Natural killer cell (primary cell): ENCODE data around the gene KLHL8. TPM values are rescaled to one million over a fixed set of nuclear protein-coding genes. Genes with fewer than 3 reads are reported as not detected.

ENCODE experiments used
- ATAC-seq, 3 donors: fragments of 150-1000 bp in 2 of 3; fragments of 200-7000 bp in 1 of 3; cut with Tn5 transposase; 1 replicate in 1 of 3; 2 replicates in 2 of 3; pipeline ENCODE4 v1.10.0; 2021; ENCODE audit warnings: mild to moderate bottlenecking in 2 of 3, moderate library complexity in 2 of 3
- DNase-seq, 2 donors: peaks; one replicate each; pipeline versions ENCODE4 v3.0.0 to v3.0.0-alpha.2; 2013 to 2021; ENCODE audit warnings: mixed read lengths in 1 of 2
- H3K27ac ChIP-seq: one replicate; pipeline ENCODE4 v1.5.1; 2013; ENCODE audit warnings: mild to moderate bottlenecking, low read length
- H3K27me3 ChIP-seq: one replicate; pipeline ENCODE4 v1.6.1; 2013; ENCODE audit warnings: low read length; ENCODE audit not compliant: control insufficient read depth, insufficient read depth
- H3K36me3 ChIP-seq: one replicate; pipeline ENCODE4 v1.6.1; 2013; ENCODE audit warnings: low read length; ENCODE audit not compliant: control insufficient read depth, insufficient read depth
- H3K4me1 ChIP-seq: one replicate; pipeline ENCODE4 v1.6.1; 2013; ENCODE audit warnings: low read length; ENCODE audit not compliant: control insufficient read depth, insufficient read depth
- H3K4me3 ChIP-seq: one replicate; pipeline ENCODE4 v1.5.1; 2013; ENCODE audit warnings: low read length
- H3K9me3 ChIP-seq: one replicate; pipeline ENCODE4 v1.6.1; 2013; ENCODE audit warnings: low read length; ENCODE audit not compliant: control insufficient read depth, insufficient read depth
- H3K27ac Mint-ChIP-seq, 2 donors: one replicate each; pipeline ENCODE4 v1.8.0; 2022; ENCODE audit warnings: mild to moderate bottlenecking in 2 of 2, mixed read lengths in 2 of 2, moderate library complexity in 1 of 2
- H3K27me3 Mint-ChIP-seq, 2 donors: one replicate each; pipeline ENCODE4 v1.8.0; 2022; ENCODE audit warnings: low read depth in 2 of 2, mixed read lengths in 2 of 2
- H3K36me3 Mint-ChIP-seq: one replicate; pipeline ENCODE4 v1.8.0; 2022; ENCODE audit warnings: mixed read lengths
- H3K4me1 Mint-ChIP-seq, 2 donors: one replicate each; pipeline ENCODE4 v1.8.0; 2022; ENCODE audit warnings: mixed read lengths in 2 of 2
- H3K4me3 Mint-ChIP-seq: one replicate; pipeline ENCODE4 v1.8.0; 2022; ENCODE audit warnings: mild to moderate bottlenecking, moderate library complexity, mixed read lengths
- H3K9me3 Mint-ChIP-seq, 2 donors: one replicate each; pipeline ENCODE4 v1.8.0; 2022; ENCODE audit warnings: mixed read lengths in 2 of 2
- WGBS: methylation state at CpG from one replicate; pipeline ENCODE4 v1.1.7; 2013; ENCODE audit warnings: missing lambda C conversion rate; ENCODE audit not compliant: insufficient coverage; 5-methylcytosine and 5-hydroxymethylcytosine counted together
- intact Hi-C: fragments of 100-400 bp; cut with micrococcal nuclease; formaldehyde crosslinking; loops from one replicate; pipeline ENCODE4 v1.14.2; 2022
- total RNA-seq, 4 donors: library from RNA; stranded (reverse); fragments of 120-200 nt in 1 of 4; gene quantifications; one replicate each; pipeline versions ENCODE4 v1.2.3 to v1.2.4, GENCODE V29; 2013 to 2022
- TF ChIP-seq, protein P1 (sequence below): fragments of 200-600 bp; IDR thresholded peaks from one replicate; pipeline ENCODE4 v1.8.0; 2022; ENCODE audit warnings: antibody characterized with exemption

Gene KLHL8
- 10 to 100 TPM in 1 of 3 donors, 1 to 10 TPM in 2; 8.3 to 11.2 (median 9.1) TPM for total RNA-seq
- total RNA-seq (2013), result 13.4 TPM

GRCh38 chr4:87220094-87220822, at the start of gene KLHL8:
Gene KLHL8 (minus strand): TSS chr4:87220618. CDS start chr4:87195539, 25,079 bp downstream.
- Mint-ChIP-seq H3K27me3 (no peaks in the 10 kb centered on the region), H3K36me3 (no peaks in the 10 kb centered on the region), H3K4me1 (peaks cover 7 to 12% of the 10 kb centered on the region in 2 donors), H3K4me3 (peak within 1 kb of the TSS; percentile 94), H3K9me3 (no peaks in the 10 kb centered on the region), H3K27ac (peak within 1 kb of the TSS; percentile 87 to 91)
- Histone ChIP-seq H3K27me3 (no peaks in the 10 kb centered on the region), H3K27ac (peak within 1 kb of the TSS; percentile 80), H3K4me1 (peaks cover 18% of the 10 kb centered on the region), H3K36me3 (no peaks in the 10 kb centered on the region), H3K4me3 (peak within 1 kb of the TSS; percentile 98), H3K9me3 (no peaks in the 10 kb centered on the region)
- DNase-seq (peak; percentile 85 to 93), ATAC-seq (peak; percentile 90 to 98 (median 92))
- TF ChIP-seq, protein P1, sequence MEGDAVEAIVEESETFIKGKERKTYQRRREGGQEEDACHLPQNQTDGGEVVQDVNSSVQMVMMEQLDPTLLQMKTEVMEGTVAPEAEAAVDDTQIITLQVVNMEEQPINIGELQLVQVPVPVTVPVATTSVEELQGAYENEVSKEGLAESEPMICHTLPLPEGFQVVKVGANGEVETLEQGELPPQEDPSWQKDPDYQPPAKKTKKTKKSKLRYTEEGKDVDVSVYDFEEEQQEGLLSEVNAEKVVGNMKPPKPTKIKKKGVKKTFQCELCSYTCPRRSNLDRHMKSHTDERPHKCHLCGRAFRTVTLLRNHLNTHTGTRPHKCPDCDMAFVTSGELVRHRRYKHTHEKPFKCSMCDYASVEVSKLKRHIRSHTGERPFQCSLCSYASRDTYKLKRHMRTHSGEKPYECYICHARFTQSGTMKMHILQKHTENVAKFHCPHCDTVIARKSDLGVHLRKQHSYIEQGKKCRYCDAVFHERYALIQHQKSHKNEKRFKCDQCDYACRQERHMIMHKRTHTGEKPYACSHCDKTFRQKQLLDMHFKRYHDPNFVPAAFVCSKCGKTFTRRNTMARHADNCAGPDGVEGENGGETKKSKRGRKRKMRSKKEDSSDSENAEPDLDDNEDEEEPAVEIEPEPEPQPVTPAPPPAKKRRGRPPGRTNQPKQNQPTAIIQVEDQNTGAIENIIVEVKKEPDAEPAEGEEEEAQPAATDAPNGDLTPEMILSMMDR, result no peak
- WGBS, result under 1% methylated on average over 70 of the region's 70 CpGs
- intact Hi-C loops, result loop anchor here (2.0 to 10.0 kb wide), 3 partner anchors 213 to 1065 kb away; partner anchors contain the start of genes AFF1 and PPM1K

DNA sequence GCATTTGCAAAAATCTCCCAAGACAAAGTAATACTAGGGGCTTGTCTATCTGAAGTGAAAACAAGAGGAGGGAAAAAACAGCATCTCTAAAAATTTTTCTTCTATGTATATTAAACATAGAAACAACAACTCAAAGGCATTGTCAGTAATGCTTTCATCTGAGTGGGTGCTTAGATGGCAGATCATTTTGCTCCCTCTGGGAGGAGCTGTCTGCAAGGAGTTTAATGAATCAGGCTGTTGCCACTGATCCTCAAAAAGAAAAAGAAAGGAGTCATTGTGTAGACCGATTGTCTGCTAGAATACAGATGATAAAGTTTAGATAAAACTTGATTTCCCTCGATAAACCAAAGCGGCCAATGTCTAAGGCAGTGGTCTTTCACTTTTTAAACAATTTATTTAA, 49.7 kb upstream of the KLHL8 start:
- no peaks in the 10 kb centered on the region for H3K27me3 ChIP-seq
- Mint-ChIP-seq H3K4me1 (no peaks in the 10 kb centered on the region), H3K4me3 (no peak overlapping the region), H3K9me3 (no peaks in the 10 kb centered on the region), H3K36me3 (no peaks in the 10 kb centered on the region), H3K27me3 (peaks cover 0 to 5% of the 10 kb centered on the region in 2 donors), H3K27ac (no peak overlapping the region)
- TF ChIP-seq, protein P1, result no peak
- intact Hi-C loops, result no loop called here
- no peak overlapping the region for H3K4me3 ChIP-seq
- H3K27ac ChIP-seq, result no peak overlapping the region
- no peak for ATAC-seq
- H3K9me3 ChIP-seq, result no peaks in the 10 kb centered on the region
- H3K36me3 ChIP-seq, result no peaks in the 10 kb centered on the region
- H3K4me1 ChIP-seq, result no peaks in the 10 kb centered on the region
- DNase-seq, result peak in 1 of 2 donors; percentile 31
- 57% methylated on average over 1 of the region's 3 CpGs for WGBS

GRCh38 chr4:87268411-87268810, 48.0 kb upstream of the KLHL8 start:
- Mint-ChIP-seq H3K4me1 (peaks cover 0 to 6% of the 10 kb centered on the region in 2 donors), H3K27me3 (peaks cover 0 to 8% of the 10 kb centered on the region in 2 donors), H3K9me3 (no peaks in the 10 kb centered on the region), H3K4me3 (no peak overlapping the region), H3K36me3 (no peaks in the 10 kb centered on the region), H3K27ac (no peak overlapping the region)
- H3K9me3 ChIP-seq, result no peaks in the 10 kb centered on the region
- intact Hi-C loops, result no loop called here
- H3K27me3 ChIP-seq, result no peaks in the 10 kb centered on the region
- H3K36me3 ChIP-seq, result no peaks in the 10 kb centered on the region
- 96% methylated on average over 3 of the region's 5 CpGs for WGBS
- no peak for DNase-seq
- ATAC-seq, result no peak
- TF ChIP-seq, protein P1, result no peak
- H3K27ac ChIP-seq, result no peak overlapping the region
- no peak overlapping the region for H3K4me3 ChIP-seq
- H3K4me1 ChIP-seq, result no peaks in the 10 kb centered on the region
